Measurements from ENCODE around the gene PAK5.

PAK5 gene

DNA sequence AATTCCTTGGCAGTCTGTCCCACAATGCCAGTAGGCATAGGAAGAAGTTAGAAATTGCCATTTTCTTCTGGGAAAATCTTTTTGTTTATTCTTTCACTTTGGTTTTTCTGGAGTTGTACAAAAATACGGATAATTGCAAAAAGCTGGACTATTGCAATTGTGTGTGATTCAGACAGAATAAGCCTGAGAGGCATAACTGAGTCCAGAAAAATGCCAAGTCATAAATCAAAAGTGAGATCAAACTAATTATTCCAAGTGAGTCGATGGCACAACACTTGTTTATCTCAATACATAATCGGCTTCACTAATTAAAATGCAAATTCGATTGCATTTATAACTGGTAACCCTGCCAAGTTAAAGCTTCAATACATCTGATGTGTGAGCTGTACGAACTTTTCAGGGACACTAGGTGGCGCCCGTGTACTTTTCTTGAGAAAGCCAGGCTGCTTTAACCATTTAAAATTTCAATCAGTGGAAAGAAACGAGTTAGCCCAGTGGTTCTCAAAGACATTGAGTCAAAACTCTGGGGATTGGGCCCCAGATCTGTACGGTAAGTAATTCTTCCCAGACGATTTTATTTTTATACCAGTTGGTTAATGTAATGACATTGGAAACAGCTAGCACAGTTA lies 221.9 kb downstream of the PAK5 start:
- DNase-seq (ENCODE audit: low read depth in 2 of 2), result peak; percentile 18 to 25

DNA sequence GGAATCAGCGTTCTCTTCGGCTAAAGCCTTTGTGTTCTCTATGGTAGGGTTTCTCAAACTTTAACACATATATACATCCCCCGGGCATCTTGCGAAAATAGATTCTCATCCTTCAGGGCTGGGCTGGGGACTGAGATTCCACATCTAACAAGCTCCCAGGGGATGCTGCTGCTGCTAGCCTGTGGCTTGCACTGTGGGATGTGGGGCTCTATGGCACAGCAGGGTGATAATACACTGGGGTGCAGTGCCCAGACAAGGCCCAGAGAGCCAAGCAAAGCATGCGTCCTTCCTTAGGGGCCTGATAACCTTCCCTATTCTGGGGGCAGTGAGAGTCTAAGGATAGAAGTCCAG lies 222.4 kb downstream of the PAK5 start:
- no peak for DNase-seq (ENCODE audit: low read depth in 2 of 2)

DNA sequence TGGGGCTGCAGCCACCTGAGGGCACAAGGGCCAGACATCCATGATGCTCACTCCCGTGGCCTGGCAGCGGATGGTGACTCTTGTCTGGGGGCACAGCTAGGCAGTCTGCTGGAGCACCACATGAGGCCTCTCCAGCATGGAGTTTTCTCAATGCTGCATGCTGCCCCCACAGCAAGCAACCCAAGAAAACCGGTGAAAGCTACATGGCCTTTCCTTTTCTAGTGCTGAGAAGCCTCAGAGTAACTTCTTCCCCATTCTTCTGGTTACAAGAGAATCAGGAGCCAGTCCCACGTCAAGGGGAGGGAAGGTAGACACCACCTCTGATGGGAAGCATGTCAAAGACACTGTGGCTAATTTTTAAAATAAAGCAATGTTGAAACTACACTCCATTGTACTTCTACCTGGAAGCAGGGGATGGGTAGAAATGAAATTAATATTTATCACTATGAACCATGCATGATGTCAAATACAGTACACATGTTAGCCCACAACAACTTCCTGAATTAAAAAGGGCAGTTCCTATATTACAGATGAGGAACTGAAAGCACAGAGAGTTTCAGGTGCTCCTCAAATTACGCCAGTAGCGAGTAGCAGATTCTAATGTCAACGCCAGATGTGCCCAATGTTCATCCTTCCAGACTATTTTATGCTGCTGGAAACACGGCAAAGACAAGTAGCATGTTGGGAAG lies 223.0 kb downstream of the PAK5 start:
- no peak for DNase-seq (ENCODE audit: low read depth in 2 of 2)

DNA sequence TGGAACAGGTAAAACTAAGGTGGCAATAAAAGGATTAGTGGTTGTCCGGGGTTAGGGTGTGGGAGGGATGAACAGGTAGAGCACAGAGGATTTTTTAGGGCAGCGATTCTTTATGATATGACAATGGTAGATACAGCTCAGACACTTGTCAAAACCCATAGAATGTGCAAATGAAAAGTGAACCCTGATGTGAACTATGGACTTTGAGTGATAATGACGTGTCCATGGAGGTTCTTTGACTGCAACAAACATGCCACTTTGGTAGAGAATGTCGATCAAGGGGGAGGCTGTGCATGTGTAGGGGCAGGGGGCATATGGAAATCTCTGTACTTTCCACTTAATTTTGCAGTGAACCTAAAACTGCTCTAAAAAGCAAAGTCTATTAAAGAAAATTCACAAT lies 223.8 kb downstream of the PAK5 start:
- DNase-seq (ENCODE audit: low read depth in 2 of 2), result no peak

GRCh38 chr20:9613871-9614270 lies 225.0 kb downstream of the PAK5 start:
- DNase-seq (ENCODE audit: low read depth in 2 of 2), result no peak

GRCh38 chr20:9611921-9612320 lies 227.0 kb downstream of the PAK5 start:
- DNase-seq (ENCODE audit: low read depth in 2 of 2), result no peak

- DNase-seq (ENCODE audit: low read depth in 2 of 2), result no peak
These were observed 228.2 kb downstream of the PAK5 start for GRCh38 chr20:9610665-9611064.

DNA sequence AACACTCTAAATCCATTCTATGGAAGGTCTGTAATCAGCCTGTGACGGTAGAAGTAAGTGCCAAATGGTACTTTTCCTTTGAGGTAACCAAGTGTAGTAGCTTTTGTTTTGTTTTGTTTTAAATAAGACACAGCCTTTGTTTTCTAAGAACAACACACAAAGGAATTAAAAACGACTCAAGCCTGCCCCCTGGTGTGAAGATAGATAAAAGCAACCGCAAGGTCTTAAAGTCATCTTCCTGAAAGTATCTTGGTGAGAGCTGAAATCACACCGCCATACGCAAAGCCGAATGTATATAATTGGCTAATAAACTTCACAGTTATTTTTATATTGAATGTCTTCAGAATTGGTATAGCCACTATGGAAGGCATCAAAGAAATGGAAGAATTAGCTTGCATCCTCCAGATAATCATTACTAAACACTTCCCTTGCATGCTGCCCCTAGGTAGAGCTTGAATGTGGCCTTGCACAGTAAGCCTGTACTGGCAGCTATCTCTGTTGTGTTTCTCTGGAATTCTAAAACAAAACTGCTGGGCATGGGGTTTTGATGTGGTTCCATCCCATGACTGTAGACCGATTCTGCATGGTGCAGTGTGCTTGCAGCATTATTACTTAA lies 228.9 kb downstream of the PAK5 start:
- DNase-seq (ENCODE audit: low read depth in 2 of 2), result peak; percentile 11 to 32

DNA sequence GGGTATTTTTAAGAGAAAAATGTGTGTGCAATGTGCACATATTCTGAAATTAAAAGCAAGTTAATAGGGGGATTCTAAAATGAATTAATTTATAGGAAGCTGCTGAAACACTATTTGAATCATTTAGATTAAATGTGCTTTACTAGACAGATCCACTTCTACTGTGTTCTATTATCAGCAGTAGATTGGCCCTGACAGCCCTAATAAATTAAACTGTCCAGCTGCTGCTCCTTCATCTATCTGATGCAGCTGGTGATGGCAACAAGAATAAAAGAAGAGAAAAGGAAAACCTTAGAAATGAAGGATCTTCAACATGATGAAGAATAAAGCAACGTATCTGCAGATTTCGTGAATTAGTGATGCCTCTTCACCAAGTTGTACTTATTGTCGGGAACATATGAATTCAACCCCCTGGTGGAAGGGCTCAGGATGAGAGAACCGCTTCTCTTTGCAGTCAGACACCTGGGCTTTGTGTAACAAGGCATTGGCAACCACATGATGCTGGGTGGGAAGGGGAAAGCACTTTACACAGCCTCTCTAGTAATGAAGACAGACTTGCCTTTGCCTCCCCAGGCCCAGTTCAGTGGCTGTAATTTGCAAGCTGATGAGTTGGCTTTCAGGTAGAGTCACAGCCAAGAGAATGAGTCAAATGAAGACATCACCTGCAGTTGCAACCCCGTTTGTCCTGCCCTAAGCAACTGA lies 230.1 kb downstream of the PAK5 start:
- no peak for DNase-seq (ENCODE audit: low read depth in 2 of 2)

DNA sequence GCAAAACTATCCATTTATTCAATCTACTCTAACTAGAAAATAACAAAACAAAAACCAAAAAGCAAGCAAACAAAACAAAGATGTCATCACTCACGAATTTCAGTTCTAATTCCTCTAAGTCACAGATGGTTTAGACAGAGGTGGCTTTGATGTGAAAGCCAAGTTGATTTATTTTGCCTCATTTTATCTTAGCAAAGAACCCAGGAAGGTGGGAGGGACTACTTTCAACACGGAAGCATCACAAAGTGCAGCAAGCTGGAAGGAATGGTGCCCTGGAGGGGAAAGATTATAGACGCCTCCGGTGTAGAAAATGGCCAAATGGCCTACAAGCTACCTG lies 236.1 kb downstream of the PAK5 start:
- DNase-seq (ENCODE audit: low read depth in 2 of 2), result no peak

DNA sequence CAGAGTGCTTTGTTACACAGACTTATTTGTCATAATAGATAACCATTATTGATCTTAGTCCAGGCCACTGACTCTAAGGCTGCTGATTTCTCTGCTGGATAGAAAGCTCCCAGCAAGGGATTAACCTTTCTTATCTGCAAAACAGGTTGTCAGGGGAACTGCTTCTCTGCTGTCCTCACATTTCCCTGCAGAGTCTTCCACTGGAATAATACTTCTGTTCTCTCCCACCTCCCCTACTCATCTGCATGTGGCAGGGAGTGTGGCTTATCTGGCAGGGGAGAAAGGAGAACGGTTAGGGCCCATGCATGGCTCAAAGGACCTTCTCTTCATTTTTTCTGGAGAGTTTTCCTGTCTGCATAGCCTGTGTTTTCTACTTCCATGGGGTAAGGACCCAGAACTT lies 238.3 kb downstream of the PAK5 start:
- DNase-seq (ENCODE audit: low read depth in 2 of 2), result no peak

GRCh38 chr20:9597547-9597946 lies 241.3 kb downstream of the PAK5 start:
- DNase-seq (ENCODE audit: low read depth in 2 of 2), result no peak

GRCh38 chr20:9595763-9596162 lies 243.1 kb downstream of the PAK5 start:
- DNase-seq (ENCODE audit: low read depth in 2 of 2), result no peak

DNA sequence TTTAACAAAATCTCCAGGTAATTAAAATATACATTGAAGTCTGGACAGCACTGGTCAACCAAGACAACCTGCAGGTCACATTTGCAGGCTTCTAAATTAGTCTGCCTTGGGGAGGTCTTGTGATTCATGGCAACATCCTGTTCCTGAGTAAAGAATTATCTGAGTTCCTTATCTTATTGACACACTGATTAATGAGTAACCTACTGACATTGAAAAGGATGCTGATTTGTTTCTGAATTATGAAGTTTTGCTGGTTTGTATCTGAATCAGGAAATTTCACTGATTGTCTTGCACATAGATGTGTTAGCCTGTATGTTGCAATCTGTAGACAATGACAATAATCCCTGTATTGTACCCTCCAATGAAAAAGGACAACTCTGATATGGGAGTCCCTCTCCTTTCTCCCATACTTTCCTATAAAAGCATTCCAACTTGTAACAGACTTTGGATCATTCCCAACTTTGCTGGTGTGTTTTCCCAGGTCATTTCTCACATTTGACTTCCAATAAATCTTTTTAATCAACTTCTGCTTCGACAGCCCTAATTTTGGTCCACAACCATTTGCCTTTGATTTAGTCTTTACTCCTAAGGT lies 244.5 kb downstream of the PAK5 start:
- DNase-seq (ENCODE audit: low read depth in 2 of 2), result no peak

GRCh38 chr20:9592419-9592818 lies 246.5 kb downstream of the PAK5 start:
- no peak for DNase-seq (ENCODE audit: low read depth in 2 of 2)

DNA sequence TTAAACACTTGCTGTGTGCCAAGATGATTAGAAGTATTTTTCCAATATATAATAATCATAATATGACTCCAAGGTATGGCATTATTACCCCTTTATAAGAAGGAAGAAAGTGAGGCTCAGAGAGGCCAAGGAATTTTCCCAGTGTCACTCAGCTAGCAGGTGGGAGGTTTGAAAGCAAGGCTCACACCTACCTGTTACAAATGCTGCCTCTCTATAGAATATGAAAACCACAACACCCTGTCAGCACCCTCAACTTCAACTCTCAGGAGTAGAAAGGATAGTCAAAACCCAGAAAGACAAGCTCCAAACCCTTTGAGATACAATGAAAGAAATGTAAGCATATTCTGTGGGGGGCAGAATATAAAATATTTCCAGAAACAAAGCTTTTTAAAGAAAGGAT lies 247.8 kb downstream of the PAK5 start:
- DNase-seq (ENCODE audit: low read depth in 2 of 2), result no peak

DNA sequence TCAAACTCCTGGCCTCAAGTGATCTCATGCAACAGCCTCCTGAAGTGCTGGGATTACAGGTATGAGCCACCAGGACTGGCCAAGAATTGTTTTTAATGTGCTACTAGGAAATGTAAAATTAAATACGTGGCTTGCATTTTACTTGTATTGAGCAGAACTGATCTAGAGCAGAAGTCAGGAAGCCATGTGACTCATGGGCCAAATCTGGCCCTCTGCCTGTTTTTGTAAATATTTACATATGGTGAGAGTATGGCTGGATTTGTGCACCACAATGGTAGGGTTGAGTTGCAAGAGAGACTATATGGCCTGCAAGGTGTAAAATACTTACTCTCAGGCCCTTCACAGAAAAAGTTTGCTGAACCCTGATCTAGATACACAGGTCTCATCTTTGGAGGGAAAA lies 248.7 kb downstream of the PAK5 start:
- no peak for DNase-seq (ENCODE audit: low read depth in 2 of 2)

DNA sequence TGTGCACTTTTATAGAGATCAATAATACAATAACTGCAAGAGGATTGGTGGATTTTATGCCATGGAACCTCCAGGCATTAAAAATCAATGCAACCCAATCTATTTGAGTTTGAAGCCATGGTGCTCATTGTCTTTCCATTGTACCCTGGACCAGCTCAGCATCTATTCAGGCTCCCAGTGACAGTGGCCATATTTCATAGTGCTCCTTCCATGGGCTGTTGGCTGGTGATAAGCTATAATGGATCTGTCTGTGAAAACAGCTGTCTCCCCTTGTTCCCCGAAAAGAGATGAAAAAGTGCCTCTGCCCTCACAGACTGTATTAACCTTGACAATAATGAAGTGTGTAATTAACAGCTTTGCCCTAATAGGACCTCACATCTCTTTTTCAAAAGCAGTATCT lies 250.2 kb downstream of the PAK5 start:
- DNase-seq (ENCODE audit: low read depth in 2 of 2), result no peak

DNA sequence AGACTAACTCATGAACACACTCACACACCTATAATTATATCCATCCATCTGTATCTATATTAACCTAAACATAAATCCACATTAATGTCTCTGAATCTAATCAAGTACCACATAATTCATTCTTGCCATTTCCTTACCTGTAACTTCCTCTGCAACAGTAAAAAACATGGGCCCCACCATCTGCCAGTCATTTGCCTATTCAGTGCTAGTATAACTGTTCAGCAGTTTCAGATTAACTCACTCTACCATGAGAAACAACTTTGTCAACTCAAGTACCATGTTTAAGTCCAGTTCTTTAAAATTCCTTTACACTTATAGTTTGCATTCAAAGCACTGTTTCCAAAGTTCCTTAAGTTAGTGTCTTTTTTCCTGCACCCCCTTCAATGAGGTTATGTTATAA lies 255.7 kb downstream of the PAK5 start:
- no peak for DNase-seq (ENCODE audit: low read depth in 2 of 2)

GRCh38 chr20:9582137-9582536 lies 256.7 kb downstream of the PAK5 start:
- no peak for DNase-seq (ENCODE audit: low read depth in 2 of 2)

- no peak for DNase-seq (ENCODE audit: low read depth in 2 of 2)
These were observed 257.4 kb downstream of the PAK5 start for GRCh38 chr20:9581509-9581908.

DNA sequence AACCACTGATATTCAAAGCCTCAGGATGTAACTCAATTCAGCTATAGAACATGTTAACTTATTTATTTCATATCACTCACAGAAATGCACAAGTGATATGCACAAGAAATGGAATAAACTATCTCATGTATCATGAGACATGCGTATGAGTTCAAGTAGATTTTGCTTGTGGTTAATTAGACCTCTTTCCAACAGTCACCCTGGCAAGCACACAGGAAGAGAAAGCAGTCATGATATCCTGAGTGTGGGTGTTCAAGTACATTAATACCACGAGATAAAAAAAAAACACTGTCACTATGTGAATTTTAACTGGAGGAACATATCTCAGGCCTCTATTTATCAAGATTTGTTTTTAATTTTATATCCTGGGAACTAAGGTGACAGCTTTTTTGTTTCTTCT lies 260.3 kb downstream of the PAK5 start:
- no peak for DNase-seq (ENCODE audit: low read depth in 2 of 2)

- DNase-seq (ENCODE audit: low read depth in 2 of 2), result no peak
These were observed 261.5 kb downstream of the PAK5 start for GRCh38 chr20:9577397-9577796.

Measured in stimulated activated CD4-positive, alpha-beta T cell treated with anti-CD3 and anti-CD28 coated beads, Interleukin-15, amount 100 ng/mL, for 48 hours (primary cell).